Stimulated activated CD4-positive, alpha-beta T cell treated with anti-CD3 and anti-CD28 coated beads, Interleukin-2, amount 100 ng/mL, for 48 hours (primary cell): ENCODE results near the gene MBD5.

Experiments used
- DNase-seq, 2 donors: peaks; one replicate each; pipeline ENCODE4 v3.0.0-alpha.2; 2020

MBD5 gene

DNA sequence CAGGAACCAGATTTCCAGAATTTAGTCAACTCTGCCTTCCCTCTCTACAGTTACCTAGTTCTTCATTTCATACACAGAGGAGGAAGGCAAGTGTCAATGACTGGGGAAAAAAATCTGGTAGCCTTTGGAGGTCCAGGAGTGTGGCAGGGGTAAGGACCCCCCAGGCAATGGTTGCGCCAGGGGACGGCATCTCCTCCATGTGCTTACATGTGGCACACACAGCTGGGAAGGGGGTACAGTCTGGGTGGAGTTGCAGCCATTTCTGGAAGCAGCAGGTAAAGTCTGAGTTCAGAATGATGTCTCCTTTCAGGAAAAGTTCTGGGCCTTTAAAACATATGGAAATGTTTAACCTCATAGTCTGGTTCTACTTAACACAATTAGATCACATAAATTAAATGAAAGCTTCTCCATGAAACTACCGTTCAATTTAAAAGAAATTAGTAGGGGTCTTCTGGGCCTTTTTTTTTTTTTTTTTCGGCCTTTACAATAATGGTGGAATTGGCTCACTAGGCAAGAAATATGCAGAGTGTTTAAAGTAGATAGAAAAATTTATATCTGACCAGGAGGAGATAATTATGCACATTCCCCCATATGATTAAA lies 470.0 kb downstream of the MBD5 start:
- DNase-seq: no peak

DNA sequence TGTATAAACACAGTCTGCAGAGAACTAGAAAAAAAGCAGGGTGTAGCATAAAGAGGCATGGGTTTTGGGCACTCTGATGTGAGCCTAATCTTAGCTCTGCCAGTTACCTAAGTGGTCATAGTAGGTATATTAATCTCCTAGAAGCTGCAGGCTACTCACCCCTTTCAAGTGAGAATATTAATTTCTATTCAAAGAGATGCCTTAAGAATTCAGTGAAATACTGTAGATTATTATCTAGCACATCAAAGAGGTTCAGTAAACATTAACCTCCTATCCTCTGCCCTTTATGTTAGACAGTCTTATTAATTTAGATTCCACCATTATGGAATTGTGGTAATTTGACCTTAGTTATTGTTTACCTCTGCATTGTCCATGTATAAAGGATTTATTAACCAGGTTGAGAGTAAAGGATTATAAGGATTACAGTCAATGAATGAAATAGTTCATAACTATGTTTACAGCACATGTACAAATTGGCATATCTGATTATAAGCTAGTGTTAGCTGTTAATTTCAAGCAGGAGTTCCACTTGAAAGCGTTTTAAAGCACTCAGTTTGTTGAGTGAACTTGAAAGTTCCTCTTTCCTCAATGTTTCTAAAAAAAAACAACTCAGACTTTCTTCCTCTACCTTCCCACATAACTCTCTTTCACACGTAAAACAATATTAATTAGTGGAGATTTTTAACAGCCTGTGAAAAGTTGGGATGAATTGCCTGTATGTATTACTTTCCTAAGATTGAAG lies 473.1 kb downstream of the MBD5 start:
- DNase-seq: no peak

DNA sequence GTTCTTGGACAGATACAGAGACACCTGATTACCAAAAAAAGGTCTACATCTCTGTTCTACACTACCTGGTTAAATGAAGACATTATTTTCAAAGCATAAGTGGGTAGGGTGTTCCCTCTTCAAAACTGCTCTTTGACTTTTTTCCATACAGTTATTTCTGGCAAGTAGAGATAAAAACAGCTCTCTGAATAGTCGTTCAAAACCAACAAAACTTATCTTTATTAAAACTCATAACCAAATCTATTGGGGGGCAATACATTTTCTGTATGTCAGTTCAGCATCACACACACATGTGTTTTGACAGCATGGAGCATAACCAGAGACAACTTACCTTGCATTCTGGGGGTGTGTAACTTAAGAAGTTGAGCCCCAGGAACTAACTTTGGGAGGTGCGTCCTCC lies 474.7 kb downstream of the MBD5 start:
- no peak for DNase-seq

DNA sequence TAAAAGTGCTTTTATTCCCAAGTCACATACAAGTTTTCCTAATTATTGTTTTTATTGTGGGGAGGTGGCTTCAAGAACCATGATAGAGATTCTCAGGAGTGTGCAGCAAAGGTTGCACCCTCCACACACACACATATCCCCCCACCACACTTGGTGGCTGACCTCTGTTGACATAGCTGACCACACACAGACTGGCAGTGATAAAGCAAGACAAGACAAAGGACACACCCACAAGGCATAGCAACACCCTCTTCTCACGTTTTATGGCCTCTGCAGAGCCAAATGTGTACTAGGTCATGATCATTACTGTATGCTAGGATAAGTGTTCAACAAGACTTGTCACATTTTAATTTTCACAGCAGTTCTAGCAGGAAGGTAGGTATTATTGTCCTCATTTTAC lies 480.7 kb downstream of the MBD5 start:
- no peak for DNase-seq

DNA sequence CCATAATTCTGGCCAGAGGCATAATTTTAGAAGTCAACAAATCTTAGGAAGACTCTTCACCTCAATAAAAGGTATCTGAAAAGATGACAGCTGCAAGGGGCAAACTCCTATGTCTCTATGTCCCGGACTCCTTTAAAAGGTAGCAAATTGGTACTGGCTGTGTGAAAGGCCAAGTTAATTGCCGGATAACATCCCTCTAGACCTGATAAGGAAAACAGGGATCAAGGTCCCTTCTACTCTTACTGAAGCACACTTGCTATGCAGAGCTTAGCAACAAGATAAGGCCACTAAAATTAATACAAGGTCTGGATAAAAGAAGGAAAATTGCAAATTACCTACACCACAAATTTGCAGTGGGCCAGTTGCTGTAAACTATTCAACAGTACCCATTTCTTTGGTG lies 482.6 kb downstream of the MBD5 start:
- no peak for DNase-seq

DNA sequence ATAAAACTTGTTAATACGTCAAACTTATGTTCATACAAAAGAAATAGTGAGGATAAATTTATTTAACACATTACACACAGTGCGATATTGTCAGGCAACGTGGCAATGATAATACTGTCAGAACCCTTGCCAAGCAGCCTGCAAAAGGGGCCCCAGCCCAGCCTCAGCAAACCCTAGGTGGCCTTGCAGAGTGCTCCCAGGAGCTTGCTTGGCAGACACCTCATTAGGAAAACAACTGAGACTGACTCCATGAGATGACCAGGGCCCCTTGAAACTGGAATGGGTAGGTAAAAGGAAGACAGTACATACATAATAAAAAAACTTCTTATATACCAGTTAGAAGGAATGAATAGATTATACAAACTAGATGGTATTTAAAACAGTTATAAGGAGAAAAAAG lies 487.1 kb downstream of the MBD5 start:
- no peak for DNase-seq

DNA sequence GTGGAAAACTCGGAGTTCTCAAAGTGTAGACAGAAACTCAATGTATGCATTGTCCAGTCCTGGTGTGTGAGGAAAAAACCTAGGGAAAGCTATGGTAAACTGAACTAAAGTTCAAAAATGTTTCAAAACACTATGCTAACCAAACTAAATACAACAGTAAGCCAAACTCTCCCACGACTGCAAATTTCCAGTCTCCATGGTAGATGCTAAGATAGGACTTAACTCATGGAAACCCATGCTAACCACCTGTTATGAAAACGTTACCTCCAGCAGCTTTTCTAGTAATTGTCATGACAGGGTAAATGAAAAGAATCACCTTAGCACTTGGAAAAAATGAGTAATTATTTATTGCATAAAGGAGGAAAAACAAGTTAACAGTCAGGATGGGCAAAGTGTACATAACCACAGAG lies 488.0 kb downstream of the MBD5 start:
- no peak for DNase-seq

DNA sequence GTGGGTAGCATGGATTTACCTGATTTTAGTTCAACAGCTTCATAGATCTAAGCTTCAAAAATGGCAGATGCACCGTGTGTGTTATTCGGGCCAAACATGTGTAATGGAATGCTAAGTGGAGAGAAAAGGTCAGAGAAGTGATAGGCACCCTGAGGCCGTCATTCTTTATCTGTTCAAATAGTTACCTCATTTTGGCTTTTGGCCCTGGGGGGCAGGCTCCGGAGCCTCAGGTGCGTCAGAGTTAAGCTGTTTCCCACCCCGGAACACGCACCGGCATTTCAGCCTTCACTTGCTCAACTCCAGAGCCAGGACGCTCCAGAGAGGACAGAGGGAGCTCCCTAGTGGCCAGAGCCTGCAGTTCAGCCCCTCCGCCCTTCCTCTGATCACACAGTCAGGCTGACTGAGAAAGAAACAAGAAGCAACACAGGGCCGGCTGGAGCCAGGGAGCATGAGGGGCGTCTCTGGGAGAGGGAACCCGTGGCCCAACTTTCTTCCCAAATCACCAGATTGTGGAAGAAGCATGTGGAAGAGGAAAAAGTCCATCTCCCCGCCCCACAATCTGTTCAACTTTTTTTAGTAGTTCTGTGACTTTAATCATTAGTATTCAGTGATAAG lies 488.5 kb downstream of the MBD5 start:
- DNase-seq: peak; percentile 78 to 81

DNA sequence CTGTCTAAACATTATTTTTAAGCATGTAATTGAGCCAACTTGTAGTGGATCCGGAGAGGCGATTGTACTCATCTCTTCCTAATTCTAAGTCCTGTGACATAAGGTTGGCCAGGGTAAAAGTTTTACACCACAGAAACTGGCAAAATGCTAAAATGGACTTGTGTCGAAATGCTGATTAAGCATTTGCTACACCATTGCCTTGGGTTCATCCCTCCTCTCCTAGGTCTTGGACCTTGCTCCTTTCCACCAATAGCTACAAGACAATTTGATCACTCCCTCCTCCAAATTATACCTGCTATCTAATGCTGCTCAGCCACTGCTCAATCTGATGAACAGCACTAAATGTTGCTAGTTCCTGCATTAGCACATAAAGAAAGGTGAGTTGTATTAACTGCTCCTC lies 491.0 kb downstream of the MBD5 start:
- no peak for DNase-seq

DNA sequence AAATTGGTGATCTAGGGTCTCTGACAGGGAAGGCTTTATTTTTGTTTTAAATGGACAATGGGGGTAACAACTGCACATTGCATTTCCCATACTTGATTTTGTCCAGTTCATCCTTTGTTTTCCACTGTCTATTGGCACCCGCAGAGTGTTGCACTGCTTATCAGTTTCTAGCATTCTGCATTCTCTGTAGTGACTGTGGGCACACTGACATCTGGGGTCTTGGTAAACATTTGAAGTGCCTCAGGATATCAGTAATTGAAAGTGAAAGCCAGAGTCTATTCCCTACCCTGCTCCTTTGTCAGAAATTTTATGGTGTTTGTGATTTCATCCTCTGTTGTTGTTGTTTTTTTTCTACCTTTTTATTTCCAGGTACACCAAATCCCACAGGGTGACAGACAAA lies 491.6 kb downstream of the MBD5 start:
- DNase-seq: no peak

DNA sequence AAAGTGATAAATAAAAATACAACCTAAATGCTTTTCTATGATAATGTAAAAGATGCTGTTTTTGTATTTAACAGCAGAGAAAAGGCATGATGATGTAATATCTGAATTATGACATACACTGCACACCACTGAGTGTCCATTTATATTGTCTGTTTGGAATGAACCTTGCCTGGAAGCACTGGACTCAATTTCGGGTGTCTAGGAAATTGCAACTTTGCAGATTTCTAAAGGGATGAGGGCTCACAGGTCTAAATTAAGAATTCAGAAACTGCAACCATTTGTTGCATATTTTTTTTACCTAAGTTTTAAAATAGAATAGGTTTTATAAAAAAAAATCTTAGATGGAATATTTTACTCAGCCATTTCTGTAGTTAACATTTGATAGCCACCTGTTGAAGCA lies 492.5 kb downstream of the MBD5 start:
- DNase-seq: no peak

DNA sequence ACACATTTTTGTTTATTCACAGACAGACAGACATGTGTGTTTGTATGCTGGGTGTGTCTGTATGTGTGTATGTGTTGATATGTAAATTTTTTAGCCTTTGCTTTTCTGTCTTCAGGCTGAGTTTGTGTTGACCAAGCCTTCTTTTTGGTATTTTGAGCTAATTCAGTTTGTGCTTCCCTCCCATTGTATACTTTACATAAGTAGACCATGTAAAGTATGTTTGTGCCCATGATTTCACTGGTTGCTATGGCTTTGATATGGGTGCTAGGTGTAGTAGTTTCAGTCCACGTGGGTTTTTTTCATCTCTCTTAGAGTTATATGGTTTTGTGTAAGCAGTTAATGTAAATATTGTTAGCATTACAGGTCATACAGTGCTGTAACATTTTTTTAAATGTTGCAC lies 494.2 kb downstream of the MBD5 start:
- DNase-seq: no peak

DNA sequence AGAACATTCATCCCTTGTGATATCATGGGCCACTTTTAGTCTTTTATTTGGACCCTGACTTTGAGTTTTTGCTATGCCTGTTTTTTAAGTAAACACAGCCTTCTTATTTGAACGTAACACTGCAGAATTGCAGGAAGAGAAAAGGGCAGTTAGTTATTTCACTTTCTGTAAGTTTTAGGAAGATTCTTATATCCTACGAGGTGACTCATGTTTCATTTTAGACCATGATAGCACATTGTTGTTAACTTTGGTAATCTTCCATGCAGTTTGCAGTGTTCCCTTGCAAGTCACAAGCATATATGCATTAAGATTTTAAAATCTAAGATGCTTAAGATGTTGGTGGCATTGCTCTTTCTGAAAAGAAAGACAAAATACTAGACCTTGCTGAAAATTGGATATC lies 495.1 kb downstream of the MBD5 start:
- no peak for DNase-seq

DNA sequence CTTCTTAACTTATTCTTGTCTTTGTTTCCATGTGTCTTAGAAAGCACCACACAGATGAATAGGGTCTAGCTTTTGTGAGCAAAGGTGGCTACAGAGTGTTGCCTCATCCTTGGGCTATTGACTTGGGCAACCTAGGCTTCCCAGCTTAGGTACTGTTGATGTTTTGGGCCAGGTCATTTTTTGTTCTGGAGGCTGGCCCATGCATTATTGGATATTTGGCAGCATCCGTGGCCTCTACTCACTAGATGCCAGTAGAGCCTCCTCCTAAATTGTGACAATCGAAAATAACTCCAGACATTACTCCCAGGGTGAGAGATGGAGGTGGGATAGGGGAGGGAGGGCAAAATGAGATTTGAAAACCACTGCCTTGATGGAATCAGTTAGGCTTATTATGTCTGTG lies 496.4 kb downstream of the MBD5 start:
- no peak for DNase-seq

DNA sequence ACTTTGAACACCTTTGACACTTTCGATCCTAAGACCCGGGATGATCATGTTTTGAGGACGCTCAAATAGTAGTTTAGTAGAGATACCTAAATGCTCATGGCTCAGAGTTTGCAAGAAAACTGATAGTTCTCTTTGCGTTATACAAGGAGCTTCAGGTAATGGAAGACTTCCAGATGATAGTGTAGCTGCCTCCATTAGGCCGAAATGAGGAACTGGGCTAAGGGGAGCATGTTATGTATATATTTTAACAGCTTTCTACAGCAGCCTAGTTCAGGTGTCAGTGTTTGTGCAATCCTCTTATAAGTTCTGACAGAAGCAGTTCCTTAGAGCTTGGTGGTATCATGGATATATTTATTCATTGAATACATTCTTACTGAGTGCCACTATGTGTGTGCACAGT lies 496.9 kb downstream of the MBD5 start:
- no peak for DNase-seq

DNA sequence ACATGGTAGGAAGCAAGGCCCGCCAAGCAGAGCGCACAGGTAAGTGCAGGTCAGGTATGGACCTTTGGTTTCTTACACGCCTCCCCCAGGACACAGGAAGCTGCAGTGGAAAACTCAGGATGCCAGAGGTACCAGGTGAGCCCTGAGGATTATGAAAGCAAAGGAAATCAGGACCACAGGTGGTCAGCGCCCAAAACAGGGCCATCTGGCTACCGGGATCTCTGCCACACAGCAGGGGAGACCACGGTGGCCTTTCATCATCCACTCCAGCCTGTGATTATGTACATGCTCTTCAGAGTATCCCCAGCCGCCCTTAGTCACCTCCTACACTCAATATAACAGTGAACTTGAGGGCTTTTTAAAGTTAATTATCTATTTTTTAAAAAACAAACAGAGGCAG lies 498.1 kb downstream of the MBD5 start:
- no peak for DNase-seq

DNA sequence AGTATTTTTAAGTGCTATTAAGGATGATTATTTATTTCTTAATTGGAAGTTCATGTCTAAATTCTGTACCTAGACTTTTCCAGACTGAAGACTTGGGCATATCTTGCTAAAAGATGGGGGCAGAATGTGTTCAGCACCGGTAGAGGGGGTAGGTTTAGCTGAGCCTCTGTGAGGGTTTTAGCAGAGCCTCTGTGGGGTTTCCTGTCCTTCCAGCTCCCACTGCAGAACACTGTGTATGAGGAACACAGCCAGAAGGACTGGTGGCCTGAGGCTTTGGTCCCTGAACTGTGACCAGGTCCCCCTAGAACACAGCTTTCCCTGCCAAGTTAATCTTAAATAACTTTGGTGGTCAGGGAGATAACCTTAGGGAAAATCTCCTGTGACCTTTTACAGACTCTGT lies 500.3 kb downstream of the MBD5 start:
- no peak for DNase-seq

DNA sequence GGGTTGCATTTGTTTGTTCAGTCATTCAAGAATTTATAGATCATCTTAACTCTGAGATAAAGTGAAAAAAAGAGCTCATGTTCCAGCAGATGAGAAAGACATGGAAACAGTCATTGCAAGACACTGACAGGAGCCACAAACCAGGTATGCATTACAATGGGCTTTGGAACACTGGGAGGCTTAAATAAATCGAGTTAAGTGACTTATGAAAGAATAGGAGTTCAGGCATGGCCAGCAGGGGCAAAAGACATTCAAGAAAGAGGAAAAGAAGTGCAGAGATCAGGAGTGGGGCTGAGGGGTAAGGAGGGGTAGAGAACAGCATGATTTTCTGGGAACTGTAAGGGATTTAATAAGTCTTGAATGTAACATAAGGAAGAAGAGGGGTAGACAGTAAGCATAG lies 502.4 kb downstream of the MBD5 start:
- no peak for DNase-seq

DNA sequence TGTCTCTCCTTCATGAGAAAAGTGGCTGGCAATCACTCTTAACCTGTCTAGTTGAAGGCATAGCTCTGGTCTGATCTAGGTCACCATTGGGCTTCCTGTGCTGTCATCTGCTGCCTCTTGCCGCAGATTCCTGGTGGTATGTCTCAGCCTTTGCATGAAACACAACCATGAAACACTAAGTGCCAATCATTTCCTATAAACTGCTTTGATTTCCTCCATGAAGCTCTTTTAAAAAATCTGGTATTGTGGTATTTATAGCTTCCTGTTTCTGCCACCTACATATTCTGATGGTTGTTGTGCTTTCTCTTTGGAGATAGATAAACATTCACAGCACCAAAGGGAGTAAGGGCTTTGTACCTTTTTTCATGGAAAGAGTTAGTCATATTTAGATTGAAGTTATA lies 503.6 kb downstream of the MBD5 start:
- DNase-seq: no peak

DNA sequence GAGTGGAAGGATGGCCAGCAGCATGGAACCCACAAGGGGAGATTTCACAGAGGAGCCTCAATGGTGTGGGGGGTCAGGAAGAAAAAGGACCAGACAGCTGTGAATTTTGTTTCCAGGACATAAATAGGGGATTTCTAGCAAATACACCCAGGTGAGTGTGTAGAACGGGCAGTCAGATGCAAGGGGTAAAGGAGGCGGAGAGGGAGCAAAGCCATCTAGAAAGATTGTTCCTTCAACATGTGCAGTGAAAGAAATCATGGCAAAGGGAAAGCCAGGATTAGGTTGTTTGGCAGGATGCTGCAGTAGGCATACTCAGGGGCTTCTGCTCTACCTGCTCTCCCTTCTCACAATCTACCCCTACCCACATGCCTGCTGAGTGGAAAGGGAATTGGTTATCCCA lies 504.2 kb downstream of the MBD5 start:
- DNase-seq: no peak

DNA sequence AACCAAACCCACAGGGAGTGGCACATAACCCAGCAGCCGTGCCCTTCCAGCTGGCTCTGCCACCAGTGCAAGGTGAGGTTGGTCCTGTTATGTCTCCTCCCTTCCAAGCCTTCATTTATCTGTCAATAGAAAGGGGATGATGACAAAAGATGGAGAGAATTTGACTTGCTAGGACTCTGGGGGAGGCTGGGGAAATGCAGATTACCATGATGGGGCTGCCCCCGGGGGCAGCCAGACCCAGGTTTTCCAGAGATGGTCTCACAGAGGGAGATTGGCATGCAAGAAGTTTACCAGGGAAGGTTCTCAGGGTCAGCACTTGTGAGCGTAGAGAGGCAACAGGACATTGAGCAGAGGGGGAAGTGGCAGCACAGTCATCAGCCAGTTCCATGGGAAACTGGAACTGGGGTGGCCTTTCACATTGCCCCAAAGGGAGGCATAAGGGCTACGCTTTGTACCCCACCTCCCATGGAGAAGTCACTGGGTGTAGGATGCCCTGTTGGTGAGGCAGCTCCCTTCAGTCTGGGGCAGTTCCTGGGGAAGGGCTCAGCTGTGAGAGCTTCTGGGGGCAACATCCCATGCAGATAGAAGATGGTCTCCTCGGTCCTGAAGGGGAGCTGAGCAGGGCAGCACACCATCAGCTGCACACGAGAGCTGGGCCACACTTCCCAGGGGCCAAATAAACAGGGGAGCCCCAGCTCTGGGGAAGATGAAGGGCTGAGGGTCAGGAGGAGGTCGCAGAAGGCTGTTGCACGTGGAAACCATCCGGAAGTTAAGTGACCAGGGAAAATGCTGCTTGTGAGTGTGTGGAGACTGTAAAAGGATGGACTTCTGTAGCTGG lies 505.8 kb downstream of the MBD5 start:
- DNase-seq: no peak

DNA sequence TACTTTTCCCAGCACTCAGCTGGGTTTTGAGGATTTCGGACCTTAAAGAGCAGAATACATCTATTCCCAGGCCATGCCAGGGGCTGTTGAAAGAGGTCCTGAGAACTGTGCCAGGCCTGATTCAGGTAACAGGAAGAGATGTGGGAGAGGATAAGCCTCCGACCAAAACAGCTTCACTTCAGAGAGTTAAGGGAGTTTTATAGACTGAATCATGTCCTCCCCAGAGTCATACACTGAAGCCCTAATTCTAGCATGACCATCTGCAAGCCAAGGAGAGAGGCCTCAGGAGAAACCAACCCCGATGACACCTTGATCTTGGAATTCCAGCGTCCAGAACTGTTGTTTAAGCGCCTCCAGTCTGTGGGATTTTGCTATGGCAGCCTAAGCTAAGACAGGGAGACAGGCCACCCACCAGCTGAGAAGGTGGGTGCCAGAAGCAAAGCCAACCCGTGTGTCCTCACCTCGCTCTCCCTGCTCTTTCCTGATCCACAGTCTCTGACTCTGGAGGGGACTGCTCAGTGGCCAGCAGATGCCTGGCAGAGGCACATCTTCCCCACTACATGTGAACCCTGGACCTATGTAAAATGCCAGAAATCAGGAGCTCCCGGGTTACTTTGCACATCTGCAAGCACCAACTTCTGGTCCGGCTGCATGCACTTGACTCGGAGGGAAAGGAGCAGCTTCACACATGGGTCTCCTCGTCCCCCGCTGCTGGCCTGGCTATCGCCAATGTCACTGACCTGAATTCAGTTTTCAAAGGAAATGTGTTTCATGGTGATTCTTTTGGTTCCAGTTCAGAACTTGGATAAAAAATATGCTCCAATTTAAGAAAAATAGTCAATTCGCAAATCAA lies 506.8 kb downstream of the MBD5 start:
- no peak for DNase-seq
